ENCODE measurements around the gene CCSER2. TPM values are rescaled to one million over a fixed set of nuclear protein-coding genes. Genes with fewer than 3 reads are reported as not detected.

Gene CCSER2
- total RNA-seq, 1 donor from 2014 or later, result 80.2 TPM

- Mint-ChIP-seq H3K27me3 (ENCODE audit: unreplicated experiment) (no peaks in the 10 kb centered on the region), H3K4me1 (ENCODE audit: unreplicated experiment) (no peaks in the 10 kb centered on the region), H3K4me3 (ENCODE audit: unreplicated experiment) (no peak overlapping the region), H3K27ac (ENCODE audit: unreplicated experiment) (no peak overlapping the region), H3K36me3 (ENCODE audit: low read depth, unreplicated experiment) (peaks cover 4% of the 10 kb centered on the region), H3K9me3 (ENCODE audit: unreplicated experiment) (no peaks in the 10 kb centered on the region)
- DNase-seq (ENCODE audit: low spot score), result no peak
- no peak for TF ChIP-seq CTCF (IDR thresholded peaks at IDR 0.05; ENCODE audit: unreplicated experiment)
These were observed 144.7 kb downstream of the CCSER2 start for GRCh38 chr10:84473136-84473535.

- H3K4me1 Mint-ChIP-seq (ENCODE audit: unreplicated experiment), result no peaks in the 10 kb centered on the region
- H3K9me3 Mint-ChIP-seq (ENCODE audit: unreplicated experiment), result no peaks in the 10 kb centered on the region
- DNase-seq (ENCODE audit: low spot score), result no peak
- TF ChIP-seq CTCF (IDR thresholded peaks at IDR 0.05; ENCODE audit: unreplicated experiment), result no peak
- H3K36me3 Mint-ChIP-seq (ENCODE audit: low read depth, unreplicated experiment), result peaks cover 4% of the 10 kb centered on the region
- H3K4me3 Mint-ChIP-seq (ENCODE audit: unreplicated experiment), result no peak overlapping the region
- H3K27me3 Mint-ChIP-seq (ENCODE audit: unreplicated experiment), result no peaks in the 10 kb centered on the region
- no peak overlapping the region for H3K27ac Mint-ChIP-seq (ENCODE audit: unreplicated experiment)
These were observed 149.2 kb downstream of the CCSER2 start for GRCh38 chr10:84477398-84478128.

- H3K27me3 Mint-ChIP-seq (ENCODE audit: unreplicated experiment), result no peaks in the 10 kb centered on the region
- H3K4me3 Mint-ChIP-seq (ENCODE audit: unreplicated experiment), result no peak overlapping the region
These were observed 149.8 kb downstream of the CCSER2 start for GRCh38 chr10:84478151-84478550.

GRCh38 chr10:84478679-84479078 lies 150.3 kb downstream of the CCSER2 start:
- no peak overlapping the region for H3K27ac Mint-ChIP-seq (ENCODE audit: unreplicated experiment)

More at GRCh38 chr10:84478151-84478550, 149.8 kb downstream of the CCSER2 start:
- Mint-ChIP-seq H3K9me3 (ENCODE audit: unreplicated experiment) (no peaks in the 10 kb centered on the region), H3K36me3 (ENCODE audit: low read depth, unreplicated experiment) (peaks cover 4% of the 10 kb centered on the region), H3K4me1 (ENCODE audit: unreplicated experiment) (no peaks in the 10 kb centered on the region), H3K27ac (ENCODE audit: unreplicated experiment) (no peak overlapping the region)
- no peak for DNase-seq (ENCODE audit: low spot score)
- no peak for TF ChIP-seq CTCF (IDR thresholded peaks at IDR 0.05; ENCODE audit: unreplicated experiment)

More at GRCh38 chr10:84478679-84479078, 150.3 kb downstream of the CCSER2 start:
- H3K27me3 Mint-ChIP-seq (ENCODE audit: unreplicated experiment), result no peaks in the 10 kb centered on the region
- H3K4me3 Mint-ChIP-seq (ENCODE audit: unreplicated experiment), result no peak overlapping the region
- no peaks in the 10 kb centered on the region for H3K4me1 Mint-ChIP-seq (ENCODE audit: unreplicated experiment)
- TF ChIP-seq CTCF (IDR thresholded peaks at IDR 0.05; ENCODE audit: unreplicated experiment), result no peak
- H3K36me3 Mint-ChIP-seq (ENCODE audit: low read depth, unreplicated experiment), result peaks cover 4% of the 10 kb centered on the region
- no peak for DNase-seq (ENCODE audit: low spot score)
- H3K9me3 Mint-ChIP-seq (ENCODE audit: unreplicated experiment), result no peaks in the 10 kb centered on the region
